GM15510 (cell line): ENCODE results near the gene MICAL3.

Experiments
- POLR2A ChIP-seq: IDR thresholded peaks from 3 replicates; pipeline ENCODE4 v1.6.1; 2011; ENCODE audit warnings: borderline replicate concordance; ENCODE audit not compliant: insufficient read length; ENCODE audit errors: extremely low read depth

The MICAL3 gene

DNA sequence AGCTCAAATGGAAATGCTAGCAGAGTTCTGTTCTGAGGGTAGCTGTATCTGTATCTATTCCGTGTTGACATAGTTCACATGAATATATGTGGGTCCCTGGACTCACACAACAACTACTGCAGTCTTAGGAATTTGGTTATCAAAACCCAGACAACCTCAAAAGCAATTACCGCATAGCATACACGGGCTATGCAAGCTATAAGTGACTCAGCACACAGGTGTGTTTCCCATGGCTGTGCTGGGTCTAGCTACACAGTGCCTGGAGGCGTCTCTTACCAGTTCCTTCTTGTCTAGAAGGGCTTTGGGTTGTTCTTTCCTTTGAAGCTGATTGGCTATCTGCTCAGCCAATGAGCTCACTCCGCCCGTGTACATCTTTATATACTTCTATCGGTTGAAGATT is 151.9 kb downstream of the MICAL3 start:
- TF ChIP-seq POLR2A, result no peak

DNA sequence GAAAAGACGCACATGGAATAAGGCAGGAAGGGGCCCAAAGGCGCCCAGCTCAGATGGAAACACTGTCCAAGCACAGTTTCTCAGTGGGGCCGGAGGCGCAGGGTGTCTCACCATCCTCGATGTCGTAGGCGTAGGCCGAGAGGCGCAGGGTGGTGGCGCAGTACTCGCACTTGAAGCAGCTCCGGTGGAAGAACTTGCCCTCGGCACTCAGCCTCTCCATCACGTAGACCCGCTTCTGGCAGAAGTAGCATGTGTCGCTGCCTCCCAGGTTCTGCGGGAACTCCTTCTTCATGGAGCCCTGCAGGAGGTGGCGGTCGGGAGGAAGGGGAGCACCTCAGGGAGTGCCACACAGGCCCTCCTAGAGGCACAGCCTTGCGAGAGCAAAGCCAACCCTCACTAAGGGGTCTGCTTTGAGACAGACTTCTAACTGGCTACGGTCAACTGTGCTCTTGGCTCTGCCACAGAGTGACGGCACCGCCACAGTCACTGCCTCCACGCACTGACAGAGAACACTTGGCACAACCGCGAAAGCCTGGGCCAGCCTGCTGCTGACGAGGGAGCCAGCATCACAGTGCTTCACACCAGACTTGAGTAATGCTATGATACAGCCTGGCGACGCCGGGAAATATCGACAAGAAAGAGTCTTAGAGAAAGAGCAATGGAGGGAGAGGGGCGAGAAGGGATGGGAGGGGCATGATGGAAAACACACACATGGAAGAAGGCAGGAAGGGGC is 152.5 kb downstream of the MICAL3 start:
- no peak for TF ChIP-seq POLR2A

DNA sequence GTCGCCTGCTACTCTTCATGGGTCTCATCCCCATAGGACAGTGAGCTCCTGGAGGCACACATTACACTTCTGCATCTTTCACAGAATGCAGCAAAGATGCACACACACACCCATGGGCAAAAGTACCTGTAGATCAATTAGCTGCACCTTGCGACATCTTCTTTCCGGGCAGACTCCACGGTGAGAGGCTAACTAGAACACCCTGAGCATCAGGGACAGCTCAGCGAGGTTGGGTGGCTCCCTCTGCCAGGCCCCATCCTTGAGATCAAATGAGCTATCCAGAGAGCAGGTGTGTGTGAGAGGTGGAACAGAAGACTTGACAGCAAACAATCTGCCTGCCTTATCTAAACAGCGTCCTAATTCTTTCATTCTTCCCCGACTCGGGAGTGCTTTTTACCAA is 154.0 kb downstream of the MICAL3 start:
- no peak for TF ChIP-seq POLR2A

DNA sequence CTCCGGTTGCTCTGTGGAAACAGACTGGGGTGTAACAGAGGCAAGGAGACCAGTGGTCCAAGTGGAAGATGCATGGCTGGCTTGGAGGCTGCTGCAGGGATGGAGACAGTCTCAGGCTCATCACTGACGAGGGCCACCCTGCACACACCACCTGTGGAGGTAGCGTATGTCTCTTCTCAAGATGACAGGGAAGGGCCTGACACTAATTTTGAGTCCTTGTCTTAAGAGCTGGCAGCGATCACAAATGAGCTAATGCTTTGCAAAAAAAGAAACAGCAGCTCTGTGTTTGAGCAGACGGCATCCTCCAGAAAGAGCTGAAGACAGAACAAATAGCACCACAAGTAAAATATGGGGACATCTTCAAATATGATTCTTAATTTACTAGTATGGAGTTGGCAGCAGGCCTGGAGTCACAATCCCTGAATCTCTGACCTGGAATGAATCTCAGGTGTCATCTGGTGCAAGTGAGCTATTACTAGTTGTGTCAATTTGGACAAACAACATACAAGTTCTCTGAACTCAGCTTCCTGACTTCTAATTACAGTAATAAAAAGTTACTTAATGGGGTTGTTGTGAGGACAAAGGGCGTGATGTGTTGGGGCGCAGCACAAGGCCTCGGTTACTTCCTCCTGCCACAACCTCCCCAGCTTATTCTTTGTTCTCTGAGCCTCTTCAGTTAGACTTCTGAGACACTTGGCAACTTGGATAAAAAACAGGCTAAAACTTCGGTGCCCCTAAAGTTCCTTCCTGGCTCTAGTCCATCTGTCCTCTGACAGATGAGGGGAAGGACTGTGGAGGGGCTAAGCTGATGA is 154.9 kb downstream of the MICAL3 start:
- TF ChIP-seq POLR2A, result no peak

DNA sequence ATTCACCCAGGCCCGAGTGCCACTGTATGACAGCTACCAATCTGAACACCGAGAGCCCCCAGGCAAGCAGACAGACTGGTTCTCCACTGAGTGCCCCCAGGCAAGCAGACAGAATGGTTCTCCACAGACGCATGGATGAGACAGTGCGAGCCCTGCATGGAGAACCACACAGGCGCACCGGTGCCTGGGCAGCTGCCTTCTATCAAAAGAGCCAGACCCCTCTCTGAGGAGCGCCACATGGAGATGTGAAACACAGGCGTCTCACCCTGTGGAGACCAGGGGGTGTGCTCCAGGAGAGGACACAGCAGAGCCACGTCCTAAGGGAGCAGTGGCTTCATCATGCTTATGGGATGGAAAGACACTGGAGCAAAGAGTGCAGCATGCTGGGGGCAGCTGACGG is 155.6 kb downstream of the MICAL3 start:
- TF ChIP-seq POLR2A, result no peak

DNA sequence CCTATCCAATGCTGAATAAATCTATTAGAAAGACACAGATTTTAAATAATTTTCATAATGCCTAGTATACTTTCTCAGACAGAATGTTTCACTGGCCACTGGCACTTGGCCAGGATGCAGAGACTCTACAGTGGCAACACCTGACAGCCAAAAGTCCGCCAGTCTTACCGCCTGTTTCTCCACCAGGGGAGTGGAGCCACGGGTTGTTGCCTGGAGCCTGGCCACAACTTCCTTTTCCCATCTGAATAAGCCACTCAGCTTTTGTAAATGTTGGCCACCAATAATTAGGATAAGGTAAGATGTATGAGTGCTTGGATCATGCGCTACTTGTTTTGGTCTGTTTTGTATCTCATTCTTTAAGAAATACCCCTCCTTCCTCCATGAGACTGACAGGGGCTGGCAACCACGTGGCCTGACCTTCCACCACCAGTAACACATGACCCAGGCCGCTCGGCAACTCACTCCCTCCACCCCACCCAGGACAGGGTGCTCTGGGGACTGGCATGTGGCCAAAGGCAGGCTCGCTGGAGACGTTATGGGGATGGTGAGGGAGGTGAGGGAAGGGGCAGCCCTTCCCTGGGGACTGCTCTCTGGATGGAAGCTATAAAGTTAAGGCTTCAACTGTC is 157.1 kb downstream of the MICAL3 start:
- TF ChIP-seq POLR2A, result no peak

DNA sequence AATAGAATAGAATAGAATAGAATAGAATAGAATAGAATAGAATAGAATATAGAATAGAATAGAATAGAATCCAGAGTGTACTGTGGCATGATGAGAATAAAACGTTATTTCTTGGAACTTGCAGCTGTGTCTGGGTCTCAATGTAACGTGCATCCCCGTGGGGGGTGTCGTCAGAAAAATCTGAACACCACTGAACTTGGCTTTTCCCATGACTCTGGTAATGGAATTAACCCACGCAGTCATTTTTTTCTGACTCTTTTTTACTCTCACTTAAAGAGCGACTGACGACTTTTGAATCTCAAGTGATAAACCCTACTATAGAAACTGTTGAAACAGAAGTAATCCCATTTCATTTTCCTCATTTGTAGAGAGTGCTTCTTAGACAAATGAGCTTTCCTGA is 157.7 kb downstream of the MICAL3 start:
- no peak for TF ChIP-seq POLR2A

DNA sequence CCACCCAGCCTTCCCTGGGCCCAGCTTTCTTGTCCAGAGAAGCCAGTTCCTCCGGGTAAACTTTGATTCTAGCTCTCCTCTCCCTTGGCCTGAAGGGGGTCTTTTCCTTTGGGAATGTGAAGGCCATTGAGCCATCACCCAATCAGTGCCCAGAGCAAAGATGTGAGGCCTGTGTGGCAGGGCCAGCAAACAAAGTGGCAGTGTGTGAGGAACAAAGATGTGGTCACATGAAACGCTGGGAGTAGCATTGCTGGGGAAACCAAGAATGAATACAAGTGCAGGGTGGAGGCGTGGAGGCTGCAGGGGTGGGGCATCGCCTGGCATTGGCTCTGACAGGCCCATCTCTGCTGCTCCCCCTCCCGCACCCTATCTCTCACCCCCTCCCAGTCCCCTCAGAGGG is 158.2 kb downstream of the MICAL3 start:
- TF ChIP-seq POLR2A, result no peak

DNA sequence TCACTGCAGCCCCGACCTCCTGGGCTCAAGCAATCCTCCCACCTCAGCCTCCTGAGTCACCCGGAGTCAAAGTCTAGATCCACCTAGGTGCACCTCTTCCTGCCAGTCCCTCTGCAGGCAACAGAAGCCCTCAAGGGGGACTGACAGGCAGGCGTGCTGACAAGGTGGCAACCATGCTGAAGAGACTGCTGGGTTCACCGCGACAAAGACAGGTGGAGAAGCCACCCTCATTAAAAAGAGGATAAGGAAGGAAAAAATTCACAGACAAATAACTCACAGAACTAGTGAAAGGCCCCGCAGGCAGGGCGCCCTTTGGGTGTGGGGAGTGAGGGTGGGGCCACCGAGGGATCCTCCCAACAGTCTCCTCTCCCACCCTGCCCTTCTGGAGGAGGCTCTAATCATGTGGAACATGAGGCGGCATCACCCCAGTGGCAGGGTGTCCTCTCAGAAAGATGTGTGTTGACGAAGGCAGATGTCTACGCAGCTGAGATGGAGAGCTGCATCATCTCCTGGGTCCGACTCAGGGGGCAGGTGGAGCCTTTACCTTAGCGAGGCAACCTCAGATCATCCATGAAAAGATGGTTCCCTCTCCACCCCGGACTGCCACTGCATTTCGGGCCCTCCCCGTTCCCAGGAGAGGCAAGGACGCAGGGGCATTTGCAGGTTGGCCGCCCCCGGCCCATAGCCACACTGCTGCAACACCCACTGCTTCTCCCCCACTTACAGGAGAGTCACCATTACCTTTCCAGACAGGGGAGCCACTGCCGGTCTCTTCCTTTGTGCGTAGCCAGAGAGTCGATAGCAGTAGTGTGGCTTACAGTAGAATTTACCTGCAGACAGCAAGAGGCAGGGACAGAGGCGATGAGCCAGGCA is 158.9 kb downstream of the MICAL3 start:
- TF ChIP-seq POLR2A, result no peak

DNA sequence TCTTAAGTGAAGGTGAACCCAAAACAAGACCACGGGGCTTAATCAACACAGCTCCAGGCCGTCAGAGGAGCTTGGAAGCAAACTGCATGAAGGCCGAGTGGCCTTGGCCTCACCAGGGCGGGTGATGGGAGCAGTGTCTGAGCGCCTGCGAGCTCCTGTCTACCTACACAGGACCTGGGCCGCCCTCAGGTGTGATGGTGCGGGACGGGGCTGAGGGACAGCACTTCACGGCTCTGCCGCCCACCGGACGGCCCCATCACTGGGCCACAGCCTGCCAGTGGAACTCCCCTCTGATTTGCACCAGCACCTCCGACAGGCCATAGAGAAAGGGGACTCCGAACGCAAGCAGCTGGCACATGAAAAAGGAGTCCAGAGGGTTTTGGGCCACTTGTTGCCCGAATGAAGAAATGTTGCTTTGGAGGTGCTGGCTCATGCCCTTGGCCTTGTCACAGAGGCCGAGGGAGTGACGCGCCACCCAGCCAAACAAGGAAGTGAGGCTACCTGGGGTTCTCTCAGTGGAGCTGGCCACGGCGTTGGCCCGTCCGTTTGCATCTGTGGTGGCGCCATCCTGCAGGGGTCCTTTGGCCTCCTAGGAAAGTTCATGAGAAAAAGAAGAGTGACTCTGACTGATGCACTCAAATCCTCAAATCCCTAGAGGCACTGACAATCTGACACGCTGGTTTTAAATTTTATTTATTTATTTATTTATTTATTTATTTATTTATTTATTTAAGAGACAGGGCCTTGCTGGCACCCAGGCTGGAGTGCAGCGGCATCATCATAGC is 159.8 kb downstream of the MICAL3 start:
- no peak for TF ChIP-seq POLR2A

DNA sequence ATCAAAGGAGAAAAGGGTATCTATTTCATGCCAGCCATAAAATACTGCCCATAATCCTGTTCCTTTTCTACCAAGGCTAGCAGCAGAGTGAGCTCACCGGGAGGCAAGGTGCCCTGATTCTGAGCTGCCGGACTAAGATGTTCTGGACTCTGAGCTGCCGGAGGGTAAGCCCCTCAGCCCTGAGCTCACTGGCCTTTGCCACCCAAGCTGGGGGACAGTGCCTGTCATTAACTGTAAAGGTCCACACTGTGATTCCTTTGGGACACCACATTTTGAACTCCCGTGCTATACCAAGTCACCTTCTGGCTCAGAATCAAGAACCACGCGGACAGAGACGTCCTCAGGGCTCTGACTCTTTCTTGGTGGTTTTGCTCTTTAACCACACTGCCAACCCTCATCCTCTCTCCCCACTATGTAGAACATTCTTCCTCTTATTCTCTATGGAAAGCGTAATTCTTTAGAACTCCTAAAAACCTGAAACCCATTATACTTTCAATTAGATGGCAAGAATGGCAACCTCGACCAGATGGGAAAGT is 161.6 kb downstream of the MICAL3 start:
- no peak for TF ChIP-seq POLR2A

DNA sequence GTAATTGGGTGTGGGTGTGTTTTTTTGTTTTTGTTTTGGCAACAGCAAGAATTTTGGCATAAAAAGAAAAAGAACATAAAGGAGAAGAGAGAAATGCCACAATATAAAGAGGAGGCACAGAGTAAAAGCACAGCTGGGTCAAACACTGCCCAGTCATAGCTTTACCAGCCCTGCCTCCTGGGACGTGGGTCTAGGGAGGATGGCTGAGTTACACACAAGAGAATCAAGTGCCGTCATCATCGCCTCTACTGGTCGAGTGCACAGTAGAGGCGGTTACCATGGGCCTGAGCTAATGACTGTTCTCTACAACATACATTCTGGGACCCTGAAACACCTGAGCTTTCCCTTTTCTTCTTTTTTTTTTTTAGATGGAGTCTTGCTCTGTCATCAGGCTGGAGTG is 162.5 kb downstream of the MICAL3 start:
- no peak for TF ChIP-seq POLR2A

DNA sequence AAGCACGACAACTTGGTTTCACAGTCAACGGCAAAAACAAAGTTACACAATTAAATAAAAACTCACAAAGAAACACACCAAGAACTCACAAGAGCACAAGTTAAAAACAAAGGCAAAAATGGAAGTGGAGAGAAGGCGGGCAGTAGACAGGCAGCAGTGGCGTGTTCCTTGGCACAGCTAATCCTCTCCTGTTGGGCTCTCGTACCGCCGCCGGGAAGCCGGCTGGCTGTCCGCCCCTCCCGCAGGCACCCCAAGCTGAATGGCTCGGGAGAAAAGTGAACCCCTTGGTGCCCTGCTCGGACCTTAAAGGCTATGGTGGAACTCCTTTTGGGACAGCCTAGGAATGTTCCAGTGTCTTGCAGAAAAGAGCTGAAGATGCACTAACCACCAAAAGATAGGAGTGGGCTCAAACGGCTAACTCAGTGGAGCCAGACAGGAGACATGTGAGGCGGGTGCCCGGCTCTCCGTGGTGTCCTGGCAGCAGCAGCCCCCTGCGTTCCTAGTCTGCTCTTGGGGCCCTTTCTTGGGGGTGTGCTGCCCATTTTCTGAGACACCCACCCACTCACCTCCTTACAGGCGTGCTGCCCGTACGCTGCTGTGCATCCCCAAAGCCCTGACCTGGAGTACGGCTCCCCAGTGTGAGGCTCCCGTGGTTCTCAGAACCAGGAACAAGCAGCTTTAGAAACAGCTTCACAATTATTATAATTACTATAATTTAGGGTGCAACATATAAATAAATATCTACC is 164.0 kb downstream of the MICAL3 start:
- no peak for TF ChIP-seq POLR2A
